UCSD-AML1 (cell line): ENCODE data around the gene UBASH3A.

ENCODE experiments used
- DNase-seq: peaks from one replicate; lab custom pipeline; 2025; ENCODE audit not compliant: unreplicated experiment; lab: John Stamatoyannopoulos, UW

UBASH3A gene

GRCh38 chr21:42403611-42404231 lies at the start of gene UBASH3A:
UBASH3A (plus strand) TSS chr21:42403902; CDS start chr21:42403946, 44 bp downstream.
- peak; percentile 29 for DNase-seq

- DNase-seq: no peak
These were observed 47.7 kb upstream of the UBASH3A start for GRCh38 chr21:42356046-42356445.

- no peak for DNase-seq
These were observed 47.1 kb upstream of the UBASH3A start for GRCh38 chr21:42356650-42357049.

GRCh38 chr21:42357307-42357706 lies 46.4 kb upstream of the UBASH3A start:
- no peak for DNase-seq

GRCh38 chr21:42358261-42358660 lies 45.4 kb upstream of the UBASH3A start:
- DNase-seq: no peak

GRCh38 chr21:42358937-42359336 lies 44.8 kb upstream of the UBASH3A start:
- no peak for DNase-seq

GRCh38 chr21:42360317-42360716 lies 43.4 kb upstream of the UBASH3A start:
- DNase-seq: no peak

- no peak for DNase-seq
These were observed 42.4 kb upstream of the UBASH3A start for GRCh38 chr21:42361286-42361685.

- no peak for DNase-seq
These were observed 41.5 kb upstream of the UBASH3A start for GRCh38 chr21:42362198-42362597.

GRCh38 chr21:42362700-42363099 lies 41.0 kb upstream of the UBASH3A start:
- DNase-seq: no peak

GRCh38 chr21:42363312-42363711 lies 40.4 kb upstream of the UBASH3A start:
- DNase-seq: no peak

GRCh38 chr21:42364304-42364865 lies 39.3 kb upstream of the UBASH3A start:
- peak; percentile 38 for DNase-seq

- DNase-seq: no peak
These were observed 37.9 kb upstream of the UBASH3A start for GRCh38 chr21:42365770-42366169.

GRCh38 chr21:42366292-42367010 lies 37.3 kb upstream of the UBASH3A start, which contains the start of gene TFF1:
TFF1 (minus strand) TSS chr21:42366535; CDS start chr21:42366495, 40 bp downstream.
- no peak for DNase-seq

GRCh38 chr21:42367367-42368165 lies 36.1 kb upstream of the UBASH3A start:
- DNase-seq: no peak

- DNase-seq: no peak
These were observed 33.9 kb upstream of the UBASH3A start for GRCh38 chr21:42369821-42370220.

- no peak for DNase-seq
These were observed 32.6 kb upstream of the UBASH3A start for GRCh38 chr21:42370894-42371654.

- no peak for DNase-seq
These were observed 30.4 kb upstream of the UBASH3A start for GRCh38 chr21:42373196-42373907.

- no peak for DNase-seq
These were observed 29.7 kb upstream of the UBASH3A start for GRCh38 chr21:42373908-42374455.

- DNase-seq: no peak
These were observed 29.2 kb upstream of the UBASH3A start for GRCh38 chr21:42374457-42374856.
